Stomach (tissue), 4 donors: ENCODE measurements around the gene KANK4.

Experiments
- EP300 ChIP-seq: sonication (generic); formaldehyde crosslinking; IDR thresholded peaks from one replicate; pipeline ENCODE4 v1.6.1; 2017; ENCODE audit warnings: antibody characterized with exemption
- POLR2A ChIP-seq, 4 donors: fragments of 450-650 bp; IDR thresholded peaks; one replicate each; pipeline ENCODE4 v1.6.1; 2016; ENCODE audit warnings: antibody characterized with exemption in 4 of 4, control low read depth in 2 of 4, mild to moderate bottlenecking in 1 of 4, moderate library complexity in 1 of 4
- POLR2AphosphoS5 ChIP-seq, 3 donors: sonication (generic); formaldehyde crosslinking; IDR thresholded peaks; one replicate each; pipeline ENCODE4 v1.6.1; 2016; ENCODE audit warnings: antibody characterized with exemption in 3 of 3
- TF ChIP-seq, protein P1 (sequence below), 7 experiments: fragments of 450-650 bp in 4 of 7; fragments of 200-600 bp in 3 of 7; sonication (generic) in 3 of 7; IDR thresholded peaks; one replicate each; pipeline ENCODE4 v1.5.1; 2016 to 2019; ENCODE audit warnings: antibody characterized with exemption in 7 of 7, control low read depth in 2 of 7, mild to moderate bottlenecking in 1 of 7

DNA sequence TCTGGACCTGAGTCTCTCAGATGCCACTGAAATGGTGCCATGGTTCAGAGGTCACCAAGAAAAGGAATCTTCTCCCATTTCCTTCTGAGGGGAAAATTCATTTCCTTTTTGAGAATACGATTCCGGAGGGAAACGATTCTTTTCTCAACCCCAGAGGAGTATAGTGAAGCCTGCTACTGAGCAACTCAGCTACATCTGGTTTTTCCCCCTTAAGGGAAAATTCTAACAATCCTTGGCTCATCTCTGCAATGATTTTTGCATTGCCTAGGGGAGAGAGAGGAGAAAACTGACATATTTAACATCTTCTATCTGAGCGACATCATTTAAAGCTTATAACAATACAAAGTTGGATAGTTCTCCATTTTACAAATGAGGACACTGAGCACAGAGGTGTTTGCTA, 22.4 kb upstream of the KANK4 start:
- TF ChIP-seq EP300 (no peak), POLR2AphosphoS5 (IDR thresholded peaks at IDR 0.05) (no peak), POLR2A (IDR thresholded peaks at IDR 0.05) (no peak)
- TF ChIP-seq, protein P1, sequence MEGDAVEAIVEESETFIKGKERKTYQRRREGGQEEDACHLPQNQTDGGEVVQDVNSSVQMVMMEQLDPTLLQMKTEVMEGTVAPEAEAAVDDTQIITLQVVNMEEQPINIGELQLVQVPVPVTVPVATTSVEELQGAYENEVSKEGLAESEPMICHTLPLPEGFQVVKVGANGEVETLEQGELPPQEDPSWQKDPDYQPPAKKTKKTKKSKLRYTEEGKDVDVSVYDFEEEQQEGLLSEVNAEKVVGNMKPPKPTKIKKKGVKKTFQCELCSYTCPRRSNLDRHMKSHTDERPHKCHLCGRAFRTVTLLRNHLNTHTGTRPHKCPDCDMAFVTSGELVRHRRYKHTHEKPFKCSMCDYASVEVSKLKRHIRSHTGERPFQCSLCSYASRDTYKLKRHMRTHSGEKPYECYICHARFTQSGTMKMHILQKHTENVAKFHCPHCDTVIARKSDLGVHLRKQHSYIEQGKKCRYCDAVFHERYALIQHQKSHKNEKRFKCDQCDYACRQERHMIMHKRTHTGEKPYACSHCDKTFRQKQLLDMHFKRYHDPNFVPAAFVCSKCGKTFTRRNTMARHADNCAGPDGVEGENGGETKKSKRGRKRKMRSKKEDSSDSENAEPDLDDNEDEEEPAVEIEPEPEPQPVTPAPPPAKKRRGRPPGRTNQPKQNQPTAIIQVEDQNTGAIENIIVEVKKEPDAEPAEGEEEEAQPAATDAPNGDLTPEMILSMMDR (IDR thresholded peaks at IDR 0.05) = no peak
